Stimulated activated CD8-positive, alpha-beta memory T cell treated with anti-CD3 and anti-CD28 coated beads, Interleukin-7, amount 100 ng/mL, for 48 hours (primary cell): ENCODE data around the gene ABHD5.

Experiments used
- DNase-seq, 2 donors: peaks; one replicate each; pipeline ENCODE4 v3.0.0-alpha.2; 2020; ENCODE audit warnings: low read depth in 1 of 2; ENCODE audit errors: extremely low read depth in 1 of 2

Gene ABHD5

DNA sequence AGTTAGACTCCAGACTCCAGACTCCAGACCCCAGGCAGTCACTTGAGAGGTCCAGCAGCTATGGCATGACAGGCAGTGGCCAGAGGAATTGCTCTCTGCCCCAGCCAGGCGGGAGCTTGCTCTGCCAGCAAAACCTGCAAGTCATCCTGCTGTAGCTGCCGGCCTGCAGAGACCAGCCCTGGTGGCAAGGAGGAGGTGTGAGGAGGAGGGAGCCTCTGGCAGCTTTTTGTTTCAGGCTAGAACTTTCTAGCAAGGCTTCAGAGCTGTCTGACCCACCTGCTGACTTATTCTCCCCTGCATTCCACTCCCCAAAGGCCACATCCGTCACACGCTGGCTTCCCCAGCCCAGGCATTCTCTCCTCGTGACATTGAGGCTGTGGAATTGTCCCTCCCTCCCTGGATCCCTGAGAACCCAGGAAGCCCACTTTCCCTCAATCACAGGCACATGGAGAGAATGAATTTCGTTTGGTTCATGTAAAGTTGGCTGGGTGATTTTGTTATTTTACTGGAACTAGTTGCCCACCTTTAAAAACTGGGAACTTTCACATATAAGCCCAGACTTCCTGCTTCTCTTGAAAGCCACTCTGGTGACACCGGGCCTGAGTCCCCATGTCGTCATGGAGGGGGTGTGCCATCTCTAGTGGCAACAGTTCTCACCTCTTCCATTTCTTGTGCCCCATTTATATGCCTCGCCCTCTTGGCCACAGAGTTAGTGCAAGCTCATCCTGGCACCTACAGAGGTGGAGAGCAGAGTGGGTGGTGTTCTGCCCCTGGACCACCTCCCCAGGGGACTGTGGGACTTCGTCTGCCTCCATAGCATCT, 82.7 kb downstream of the ABHD5 start:
- no peak for DNase-seq

DNA sequence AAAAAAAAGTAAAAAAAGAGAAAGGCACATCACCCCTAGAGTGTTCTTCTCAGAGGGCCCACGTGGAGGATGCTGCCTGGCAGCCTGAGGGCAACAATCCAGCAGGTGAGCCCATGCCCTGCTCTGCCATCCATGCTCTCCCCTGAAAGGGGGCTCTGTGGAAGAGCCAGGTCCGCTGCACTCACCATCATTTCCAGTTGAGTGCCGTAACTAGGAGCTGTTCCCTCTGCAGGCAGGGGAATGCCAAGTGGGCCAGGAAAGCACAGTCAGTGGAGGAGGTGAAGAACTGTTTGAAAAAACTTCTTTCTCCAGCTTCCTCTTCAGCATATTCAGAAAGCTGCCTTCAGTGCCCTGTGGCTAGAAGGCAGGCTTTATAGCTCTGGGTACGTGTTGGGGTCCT, 84.1 kb downstream of the ABHD5 start:
- DNase-seq: no peak

GRCh38 chr3:43776101-43776500, 85.4 kb downstream of the ABHD5 start:
- DNase-seq: no peak

GRCh38 chr3:43779850-43780249, 89.1 kb downstream of the ABHD5 start:
- DNase-seq: no peak

DNA sequence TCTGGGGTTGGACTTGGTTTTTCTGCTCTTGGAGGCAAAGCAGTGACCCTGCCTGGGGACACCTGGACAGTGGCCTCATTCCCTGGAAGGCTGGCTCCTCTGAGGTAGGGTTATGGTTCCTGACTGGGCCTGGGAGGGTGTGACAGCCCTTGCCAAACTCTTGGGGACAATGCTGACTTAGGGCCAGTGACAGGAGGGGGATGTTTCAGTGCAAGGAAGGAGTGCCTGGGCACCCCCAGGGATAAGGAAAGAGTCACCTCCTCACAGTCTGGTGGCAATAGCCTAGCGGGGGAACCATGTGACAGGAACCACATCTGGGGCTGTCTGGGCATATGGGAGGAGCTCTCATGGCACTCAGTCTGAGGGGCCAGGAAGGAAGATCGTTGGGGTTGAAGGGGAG, 91.8 kb downstream of the ABHD5 start:
- no peak for DNase-seq
